A673 (cell line): ENCODE results near the gene ZFP2. TPM values are rescaled to one million over a fixed set of nuclear protein-coding genes. Genes with fewer than 3 reads are reported as not detected.

Experiments used
- BruUV-seq: library from RNA; stranded (reverse); fragments of 400-500 nt; replicated peaks from 2 replicates; lab custom pipeline; 2021; lab: Mats Ljungman, UMichigan
- CTCF ChIA-PET: fragments of 300-600 bp; sonication (Branson Sonifier 250); formaldehyde crosslinking; loops from one replicate; lab custom pipeline; 2022; ENCODE audit warnings: antibody characterized with exemption; lab: Charles Lee
- POLR2A ChIA-PET: fragments of 300-600 bp; sonication (Branson Sonifier 250); formaldehyde crosslinking; loops from one replicate; lab custom pipeline; 2022; ENCODE audit warnings: antibody characterized with exemption; ENCODE audit not compliant: low non-redundant PET; lab: Charles Lee
- DNase-seq: peaks from one replicate; pipeline ENCODE4 v3.0.0-alpha.2; 2015; ENCODE audit warnings: low spot score
- H3K27ac ChIP-seq: fragments of 200-600 bp; sonication (generic); 2 replicates; pipeline ENCODE4 v1.5.1; 2016; ENCODE audit warnings: mixed run types, low read depth, mild to moderate bottlenecking, mixed read lengths, antibody characterized with exemption, low read length; ENCODE audit not compliant: poor library complexity, severe bottlenecking
- H3K27me3 ChIP-seq: fragments of 200-600 bp; sonication (generic); replicated peaks from 2 replicates; pipeline ENCODE4 v1.6.1; 2017; ENCODE audit warnings: mixed run types, low read depth, mild to moderate bottlenecking, mixed read lengths, antibody characterized with exemption, low read length; ENCODE audit not compliant: insufficient read depth, poor library complexity
- H3K36me3 ChIP-seq: fragments of 200-600 bp; sonication (generic); 2 replicates; pipeline ENCODE4 v1.6.1; 2016; ENCODE audit warnings: mixed run types, mild to moderate bottlenecking, mixed read lengths, antibody characterized with exemption, low read length; ENCODE audit not compliant: insufficient read depth, poor library complexity, severe bottlenecking
- H3K4me1 ChIP-seq: fragments of 200-600 bp; sonication (generic); 2 replicates; pipeline ENCODE4 v1.6.1; 2017; ENCODE audit warnings: mixed run types, mild to moderate bottlenecking, mixed read lengths, antibody characterized with exemption, low read length; ENCODE audit not compliant: insufficient read depth, poor library complexity, severe bottlenecking
- H3K4me3 ChIP-seq: fragments of 200-600 bp; sonication (generic); 2 replicates; pipeline ENCODE4 v1.5.1; 2016; ENCODE audit warnings: low read depth, mixed run types, mild to moderate bottlenecking, mixed read lengths, low read length; ENCODE audit not compliant: poor library complexity, severe bottlenecking
- H3K9me3 ChIP-seq: fragments of 200-600 bp; sonication (generic); 2 replicates; pipeline ENCODE4 v1.6.1; 2016; ENCODE audit warnings: mixed run types, low read depth, mild to moderate bottlenecking, mixed read lengths, antibody characterized with exemption, low read length; ENCODE audit not compliant: poor library complexity, severe bottlenecking
- CTCF ChIP-seq: fragments of 300-800, 200-600 bp; sonication (generic); conservative IDR thresholded peaks from 2 replicates; pipeline ENCODE4 v1.5.1; 2017; ENCODE audit warnings: low read depth, mild to moderate bottlenecking, antibody characterized with exemption, low read length, moderate library complexity, mixed read lengths
- EZH2 ChIP-seq: fragments of 200-600 bp; sonication (generic); IDR thresholded peaks from 2 replicates; pipeline ENCODE4 v1.6.1; 2017; ENCODE audit warnings: borderline replicate concordance, low read depth, mild to moderate bottlenecking, mixed read lengths, antibody characterized with exemption, low read length; ENCODE audit not compliant: poor library complexity, severe bottlenecking
- intact Hi-C: fragments of 100-400 bp; cut with micrococcal nuclease; formaldehyde crosslinking; loops from one replicate; pipeline ENCODE4 v1.10.0; 2022; ENCODE audit not compliant: unreplicated experiment
- total RNA-seq: library from RNA; stranded (reverse); gene quantifications from 2 replicates; pipeline ENCODE4 v1.2.3, GENCODE V29; 2021

Gene ZFP2
- total RNA-seq, 1 experiment from 2014 or later = 0.43 TPM

GRCh38 chr5:178940569-178941360 is 45.1 kb downstream of the ZFP2 start, which contains the start of gene ZNF454:
TSS of gene ZNF454 (plus strand) at chr5:178941198. CDS start at chr5:178942792, 1,594 bp downstream.
- Histone ChIP-seq H3K4me3 (peak within 1 kb of the TSS; percentile 49), H3K4me1 (no peaks in the 10 kb centered on the region)
- CTCF ChIA-PET = no interaction called here

GRCh38 chr5:178941361-178941760 is 45.6 kb downstream of the ZFP2 start:
- DNase-seq = no peak
- no TSS peak for BruUV-seq
- no peaks in the 10 kb centered on the region for H3K27me3 ChIP-seq
- ChIA-PET CTCF (no interaction called here), POLR2A (no interaction called here)
- intact Hi-C loops = no loop called here
- H3K4me3 ChIP-seq = peak overlapping the region; percentile 49
- H3K9me3 ChIP-seq = peaks cover 21% of the 10 kb centered on the region
- H3K4me1 ChIP-seq = no peaks in the 10 kb centered on the region
- no peaks in the 10 kb centered on the region for H3K36me3 ChIP-seq
- TF ChIP-seq EZH2 = no peak
- TF ChIP-seq CTCF = no peak
- no peak overlapping the region for H3K27ac ChIP-seq

More at GRCh38 chr5:178940569-178941360, 45.1 kb downstream of the ZFP2 start, which contains the start of gene ZNF454:
- no peak for TF ChIP-seq EZH2
- no peak for TF ChIP-seq CTCF
- Histone ChIP-seq H3K36me3 (no peaks in the 10 kb centered on the region), H3K27ac (no peak within 1 kb of the TSS), H3K27me3 (no peaks in the 10 kb centered on the region), H3K9me3 (peaks cover 21% of the 10 kb centered on the region)
- no TSS peak for BruUV-seq
- POLR2A ChIA-PET = no interaction called here
- DNase-seq = peak; percentile 84
- intact Hi-C loops = no loop called here

- intact Hi-C loops = no loop called here
- no peak for DNase-seq
- POLR2A ChIA-PET = no interaction called here
- Histone ChIP-seq H3K36me3 (no peaks in the 10 kb centered on the region), H3K4me3 (no peak overlapping the region), H3K9me3 (peaks cover 53% of the 10 kb centered on the region), H3K27me3 (no peaks in the 10 kb centered on the region), H3K4me1 (no peaks in the 10 kb centered on the region), H3K27ac (no peak overlapping the region)
- CTCF ChIA-PET = no interaction called here
- TF ChIP-seq EZH2 (no peak), CTCF (no peak)
- BruUV-seq = no TSS peak
Measured at GRCh38 chr5:178965465-178966055, 69.8 kb downstream of the ZFP2 start.
